ENCODE results near the gene CRTC3. TPM values are rescaled to one million over a fixed set of nuclear protein-coding genes. Genes with fewer than 3 reads are reported as not detected.

CRTC3 gene
- total and polyA plus RNA-seq, 2 experiments from 2014 or later = 15.7 to 17.6 TPM

- Histone ChIP-seq H3K36me3 (replicated peaks; ENCODE audit: insufficient read depth, low read depth) (no peaks in the 10 kb centered on the region), H3K27me3 (no peaks in the 10 kb centered on the region), H4K20me1 (ENCODE audit: insufficient read depth, poor library complexity, severe bottlenecking) (no peaks in the 10 kb centered on the region), H3K4me2 (no peak overlapping the region), H3K4me3 (no peak overlapping the region), H2AFZ (no peak overlapping the region), H3K9me2 (replicated peaks; ENCODE audit: insufficient read depth) (no peaks in the 10 kb centered on the region), H3K79me2 (peaks cover 53% of the 10 kb centered on the region), H3K27ac (no peak overlapping the region), H3K9me3 (ENCODE audit: low read depth) (no peaks in the 10 kb centered on the region), H3K4me1 (ENCODE audit: insufficient read depth) (no peaks in the 10 kb centered on the region)
- TF ChIP-seq EZH2phosphoT487 (IDR thresholded peaks at IDR 0.05; ENCODE audit: low read depth, severe bottlenecking, unreplicated experiment) = no peak
- TF ChIP-seq, protein P1, sequence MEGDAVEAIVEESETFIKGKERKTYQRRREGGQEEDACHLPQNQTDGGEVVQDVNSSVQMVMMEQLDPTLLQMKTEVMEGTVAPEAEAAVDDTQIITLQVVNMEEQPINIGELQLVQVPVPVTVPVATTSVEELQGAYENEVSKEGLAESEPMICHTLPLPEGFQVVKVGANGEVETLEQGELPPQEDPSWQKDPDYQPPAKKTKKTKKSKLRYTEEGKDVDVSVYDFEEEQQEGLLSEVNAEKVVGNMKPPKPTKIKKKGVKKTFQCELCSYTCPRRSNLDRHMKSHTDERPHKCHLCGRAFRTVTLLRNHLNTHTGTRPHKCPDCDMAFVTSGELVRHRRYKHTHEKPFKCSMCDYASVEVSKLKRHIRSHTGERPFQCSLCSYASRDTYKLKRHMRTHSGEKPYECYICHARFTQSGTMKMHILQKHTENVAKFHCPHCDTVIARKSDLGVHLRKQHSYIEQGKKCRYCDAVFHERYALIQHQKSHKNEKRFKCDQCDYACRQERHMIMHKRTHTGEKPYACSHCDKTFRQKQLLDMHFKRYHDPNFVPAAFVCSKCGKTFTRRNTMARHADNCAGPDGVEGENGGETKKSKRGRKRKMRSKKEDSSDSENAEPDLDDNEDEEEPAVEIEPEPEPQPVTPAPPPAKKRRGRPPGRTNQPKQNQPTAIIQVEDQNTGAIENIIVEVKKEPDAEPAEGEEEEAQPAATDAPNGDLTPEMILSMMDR (IDR thresholded peaks at IDR 0.05; ENCODE audit: poor library complexity) = no peak
- no peak for TF ChIP-seq EZH2 (IDR thresholded peaks at IDR 0.05; ENCODE audit: borderline replicate concordance)
- no peak for DNase-seq (ENCODE audit: low spot score)
- WGBS (ENCODE audit: low lambda C conversion rate, missing lambda C conversion rate) = 70% methylated on average over 4 of the region's 4 CpGs
Observed at GRCh38 chr15:90571063-90571541, 41.4 kb downstream of the CRTC3 start.

DNA sequence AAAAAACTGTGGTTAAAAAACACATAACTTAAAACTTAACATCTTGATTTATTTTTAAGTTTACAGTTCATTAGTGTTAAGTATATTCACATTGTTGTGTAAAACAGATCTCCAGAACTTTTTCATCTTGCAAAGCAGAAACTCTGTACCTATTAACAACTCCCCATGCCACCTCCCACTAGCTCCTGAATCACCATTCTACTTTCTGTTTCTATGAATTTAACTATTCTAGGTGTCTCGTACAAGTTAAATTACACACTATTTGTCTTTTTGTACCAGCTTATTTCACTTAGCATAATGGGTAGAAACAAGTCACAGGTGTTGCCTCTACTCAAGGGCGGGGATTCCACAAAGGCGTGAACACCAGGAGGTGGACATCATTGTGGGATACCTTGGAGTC is 43.2 kb downstream of the CRTC3 start:
- no peak overlapping the region for H3K27ac ChIP-seq
- H4K20me1 ChIP-seq (ENCODE audit: insufficient read depth, poor library complexity, severe bottlenecking) = no peaks in the 10 kb centered on the region
- no peak for TF ChIP-seq EZH2 (IDR thresholded peaks at IDR 0.05; ENCODE audit: borderline replicate concordance)
- no peak for TF ChIP-seq EZH2phosphoT487 (IDR thresholded peaks at IDR 0.05; ENCODE audit: low read depth, severe bottlenecking, unreplicated experiment)
- TF ChIP-seq, protein P1 (IDR thresholded peaks at IDR 0.05; ENCODE audit: poor library complexity) = no peak
- 93% methylated on average over 3 of the region's 3 CpGs for WGBS (ENCODE audit: low lambda C conversion rate, missing lambda C conversion rate)
- no peak for DNase-seq (ENCODE audit: low spot score)
- H3K4me2 ChIP-seq = no peak overlapping the region
- no peak overlapping the region for H3K4me3 ChIP-seq
- H3K36me3 ChIP-seq (replicated peaks; ENCODE audit: insufficient read depth, low read depth) = no peaks in the 10 kb centered on the region
- H3K9me3 ChIP-seq (ENCODE audit: low read depth) = no peaks in the 10 kb centered on the region
- no peaks in the 10 kb centered on the region for H3K9me2 ChIP-seq (replicated peaks; ENCODE audit: insufficient read depth)
- no peaks in the 10 kb centered on the region for H3K4me1 ChIP-seq (ENCODE audit: insufficient read depth)
- H3K79me2 ChIP-seq = peaks cover 54% of the 10 kb centered on the region
- no peak overlapping the region for H2AFZ ChIP-seq
- no peaks in the 10 kb centered on the region for H3K27me3 ChIP-seq

DNA sequence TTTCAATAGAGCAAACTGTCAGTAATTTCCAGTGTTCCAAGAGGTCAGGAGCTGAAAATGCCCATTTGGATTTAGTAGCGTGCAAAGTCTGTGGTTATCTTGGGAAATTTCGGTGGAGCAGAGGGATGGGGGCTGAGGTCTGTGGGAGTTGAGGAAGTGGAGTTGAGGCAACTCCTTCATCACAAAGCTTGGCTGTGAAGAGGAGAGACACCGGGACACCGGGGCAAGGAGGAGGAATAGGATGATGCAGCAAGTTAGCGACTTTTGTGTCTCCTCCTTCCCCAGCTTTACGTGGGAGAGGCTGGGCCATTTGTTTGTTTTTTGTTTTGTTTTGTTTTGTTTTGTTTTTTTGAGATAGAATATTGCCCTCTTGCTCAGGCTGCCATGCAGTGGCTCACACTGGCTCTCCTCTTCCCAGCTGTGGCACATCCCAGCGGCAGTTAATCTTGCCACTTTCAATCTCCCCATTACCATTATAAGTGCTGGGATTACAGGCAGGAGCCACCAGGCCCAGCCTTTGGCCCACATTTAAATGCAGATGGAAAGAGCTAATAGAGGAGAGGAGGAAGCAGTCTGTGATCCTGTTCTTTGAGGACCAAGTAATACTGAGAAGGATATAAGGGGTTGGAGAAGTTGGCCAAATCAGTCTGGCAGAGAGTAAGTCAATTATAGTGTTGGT is 47.1 kb downstream of the CRTC3 start:
- Histone ChIP-seq H3K4me1 (ENCODE audit: insufficient read depth) (peaks cover 7% of the 10 kb centered on the region), H3K27ac (no peak overlapping the region), H3K4me3 (no peak overlapping the region), H3K27me3 (no peaks in the 10 kb centered on the region), H3K79me2 (peaks cover 47% of the 10 kb centered on the region), H3K4me2 (no peak overlapping the region), H4K20me1 (ENCODE audit: insufficient read depth, poor library complexity, severe bottlenecking) (no peaks in the 10 kb centered on the region), H3K9me3 (ENCODE audit: low read depth) (no peaks in the 10 kb centered on the region), H3K9me2 (replicated peaks; ENCODE audit: insufficient read depth) (no peaks in the 10 kb centered on the region), H2AFZ (no peak overlapping the region), H3K36me3 (replicated peaks; ENCODE audit: insufficient read depth, low read depth) (no peaks in the 10 kb centered on the region)
- no peak for TF ChIP-seq EZH2phosphoT487 (IDR thresholded peaks at IDR 0.05; ENCODE audit: low read depth, severe bottlenecking, unreplicated experiment)
- TF ChIP-seq EZH2 (IDR thresholded peaks at IDR 0.05; ENCODE audit: borderline replicate concordance) = no peak
- TF ChIP-seq, protein P1 (IDR thresholded peaks at IDR 0.05; ENCODE audit: poor library complexity) = no peak
- 89% methylated on average over 7 of the region's 7 CpGs for WGBS (ENCODE audit: low lambda C conversion rate, missing lambda C conversion rate)
- no peak for DNase-seq (ENCODE audit: low spot score)
